ENCODE data around the gene MISP. TPM values are rescaled to one million over a fixed set of nuclear protein-coding genes. Genes with fewer than 3 reads are reported as not detected.
A peak's percentile ranks its signal among the peaks of the same experiment; 100 is the strongest.

The MISP gene
- total RNA-seq, 1 experiment from 2014 or later: 0.31 TPM

DNA sequence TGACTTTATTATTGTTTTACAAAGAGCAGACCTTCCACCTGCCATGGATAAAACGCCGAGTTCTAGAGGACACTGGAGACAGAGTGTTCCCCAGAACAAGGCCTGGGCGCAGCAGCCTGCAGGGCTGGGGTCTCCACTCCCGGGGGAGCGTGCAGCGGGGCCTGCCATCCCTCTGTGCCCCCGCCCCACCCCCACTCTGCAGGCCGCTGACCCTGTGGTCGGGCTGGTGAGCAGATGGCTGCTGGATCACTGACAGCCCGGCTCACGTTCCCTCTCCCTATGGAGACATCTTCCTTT, 37.7 kb downstream of the MISP start:
- no peak for DNase-seq
- no peaks in the 10 kb centered on the region for H3K27me3 ChIP-seq (ENCODE audit: control insufficient read depth, insufficient read depth, low read length)
- H3K36me3 ChIP-seq (replicated peaks; ENCODE audit: control insufficient read depth, insufficient read depth, low read length): no peaks in the 10 kb centered on the region
- no peak overlapping the region for H3K4me3 ChIP-seq (ENCODE audit: insufficient read depth, low read depth, low read length)

GRCh38 chr19:788983-789700, 38.2 kb downstream of the MISP start:
- Histone ChIP-seq H3K36me3 (replicated peaks; ENCODE audit: control insufficient read depth, insufficient read depth, low read length) (no peaks in the 10 kb centered on the region), H3K27me3 (ENCODE audit: control insufficient read depth, insufficient read depth, low read length) (no peaks in the 10 kb centered on the region), H3K4me3 (ENCODE audit: insufficient read depth, low read depth, low read length) (no peak overlapping the region)
- DNase-seq: peak; percentile 78

GRCh38 chr19:789701-790060, 38.8 kb downstream of the MISP start:
- H3K27me3 ChIP-seq (ENCODE audit: control insufficient read depth, insufficient read depth, low read length): no peaks in the 10 kb centered on the region
- DNase-seq: no peak
- no peak overlapping the region for H3K4me3 ChIP-seq (ENCODE audit: insufficient read depth, low read depth, low read length)
- H3K36me3 ChIP-seq (replicated peaks; ENCODE audit: control insufficient read depth, insufficient read depth, low read length): no peaks in the 10 kb centered on the region

- no peak overlapping the region for H3K4me3 ChIP-seq (ENCODE audit: insufficient read depth, low read depth, low read length)
- H3K36me3 ChIP-seq (replicated peaks; ENCODE audit: control insufficient read depth, insufficient read depth, low read length): no peaks in the 10 kb centered on the region
- no peak for DNase-seq
- no peaks in the 10 kb centered on the region for H3K27me3 ChIP-seq (ENCODE audit: control insufficient read depth, insufficient read depth, low read length)
Measured at GRCh38 chr19:791007-791566, 40.2 kb downstream of the MISP start.

DNA sequence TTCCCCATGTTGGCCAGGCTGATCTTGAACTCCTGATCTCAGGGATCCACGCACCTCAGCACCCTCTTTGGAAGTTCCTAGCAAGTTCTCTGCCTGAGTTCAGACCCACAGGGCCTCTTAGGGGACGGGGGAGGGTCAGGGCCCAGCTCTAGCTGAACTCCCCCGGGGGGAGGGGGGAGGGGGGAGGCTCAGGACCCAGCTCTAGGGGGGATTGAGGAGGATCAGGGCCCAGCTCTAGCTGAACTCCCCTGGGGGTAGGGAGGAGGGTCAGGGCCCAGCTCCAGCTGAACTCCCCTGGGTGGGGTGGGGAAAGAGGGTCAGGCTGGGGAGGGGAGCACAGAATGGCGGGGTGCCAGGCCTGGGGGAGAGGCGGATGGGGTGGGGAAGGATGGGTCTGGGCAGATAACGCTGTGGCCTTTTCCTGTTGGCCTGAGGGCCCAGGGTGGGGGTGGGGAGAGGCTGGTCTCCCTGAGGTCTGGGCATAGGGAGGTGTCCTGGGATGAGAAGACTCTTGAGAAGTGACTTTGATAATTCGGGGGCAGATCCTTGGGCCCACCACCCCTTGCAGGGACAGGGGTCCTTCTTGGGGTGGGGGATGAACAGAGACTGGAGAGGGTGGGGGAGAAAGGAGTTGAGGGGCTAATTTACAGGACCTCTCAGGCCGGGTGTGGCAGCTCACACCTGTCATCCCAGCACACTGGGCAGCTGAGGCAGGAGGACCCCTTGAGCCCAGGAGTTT, 40.8 kb downstream of the MISP start:
- Histone ChIP-seq H3K4me3 (ENCODE audit: insufficient read depth, low read depth, low read length) (no peak overlapping the region), H3K36me3 (replicated peaks; ENCODE audit: control insufficient read depth, insufficient read depth, low read length) (no peaks in the 10 kb centered on the region), H3K27me3 (ENCODE audit: control insufficient read depth, insufficient read depth, low read length) (no peaks in the 10 kb centered on the region)
- DNase-seq: peak; percentile 60

DNA sequence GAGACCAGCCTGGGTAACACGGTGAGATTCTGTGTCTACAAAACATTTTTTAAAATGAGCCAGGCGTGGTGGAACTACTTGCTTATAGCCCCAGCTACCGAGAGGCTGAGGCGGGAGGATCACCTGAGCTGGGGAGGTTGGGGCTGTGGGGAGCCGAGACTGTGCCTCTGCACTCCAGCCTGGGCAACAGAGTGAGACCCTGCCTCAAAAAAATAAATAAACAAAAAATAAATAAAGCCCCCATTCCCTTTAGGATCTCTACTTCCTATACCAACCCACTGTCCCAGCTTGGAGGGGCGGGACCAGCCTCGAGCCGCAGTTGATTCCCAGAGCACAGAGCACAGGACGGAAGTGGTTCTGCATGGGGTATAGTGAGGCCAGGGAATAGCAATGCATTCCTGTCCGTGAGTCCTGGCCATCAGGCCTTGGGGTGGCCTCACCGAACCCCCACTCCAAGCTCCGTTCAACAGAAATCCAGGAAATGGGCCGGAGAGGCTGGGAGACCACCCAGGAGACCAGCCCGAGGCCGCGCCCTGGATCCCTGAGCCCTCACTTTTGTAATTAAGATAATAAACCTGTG, 41.5 kb downstream of the MISP start:
- H3K36me3 ChIP-seq (replicated peaks; ENCODE audit: control insufficient read depth, insufficient read depth, low read length): no peaks in the 10 kb centered on the region
- DNase-seq: peak; percentile 52

DNA sequence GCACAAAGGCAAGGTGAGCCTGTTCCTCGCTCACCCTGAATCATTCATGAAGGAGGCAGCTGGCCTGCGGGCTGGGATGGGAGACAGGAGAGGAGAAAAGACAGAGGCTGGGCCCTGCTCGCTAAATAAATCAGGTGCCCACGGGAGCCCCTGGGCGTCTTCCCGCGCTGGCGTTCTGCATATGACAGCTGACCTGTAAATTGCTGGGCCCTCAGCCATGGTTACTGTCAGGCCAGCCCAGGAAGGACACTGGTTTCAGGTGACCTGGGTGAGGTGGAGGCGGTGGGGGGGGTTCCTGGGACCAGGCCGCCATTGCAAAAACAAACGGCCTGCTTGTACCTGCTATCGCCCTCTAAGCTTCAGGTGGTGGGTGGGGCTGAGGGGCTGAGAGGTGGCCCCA, 42.9 kb downstream of the MISP start:
- H3K4me3 ChIP-seq (ENCODE audit: insufficient read depth, low read depth, low read length): no peak overlapping the region
- H3K36me3 ChIP-seq (replicated peaks; ENCODE audit: control insufficient read depth, insufficient read depth, low read length): no peaks in the 10 kb centered on the region
- DNase-seq: peak; percentile 42
- no peaks in the 10 kb centered on the region for H3K27me3 ChIP-seq (ENCODE audit: control insufficient read depth, insufficient read depth, low read length)

More for the DNA sequence above, 41.5 kb downstream of the MISP start:
- Histone ChIP-seq H3K27me3 (ENCODE audit: control insufficient read depth, insufficient read depth, low read length) (no peaks in the 10 kb centered on the region), H3K4me3 (ENCODE audit: insufficient read depth, low read depth, low read length) (no peak overlapping the region)

- H3K27me3 ChIP-seq (ENCODE audit: control insufficient read depth, insufficient read depth, low read length): no peaks in the 10 kb centered on the region
- H3K36me3 ChIP-seq (replicated peaks; ENCODE audit: control insufficient read depth, insufficient read depth, low read length): peaks cover 8% of the 10 kb centered on the region
- DNase-seq: peak; percentile 60
- H3K4me3 ChIP-seq (ENCODE audit: insufficient read depth, low read depth, low read length): no peak overlapping the region
Measured at GRCh38 chr19:795073-795611, 44.2 kb downstream of the MISP start.

GRCh38 chr19:795691-796581, 45.0 kb downstream of the MISP start:
- Histone ChIP-seq H3K4me3 (ENCODE audit: insufficient read depth, low read depth, low read length) (no peak overlapping the region; the same call in 1 of the 2 replicates), H3K36me3 (replicated peaks; ENCODE audit: control insufficient read depth, insufficient read depth, low read length) (peaks cover 14% of the 10 kb centered on the region), H3K27me3 (ENCODE audit: control insufficient read depth, insufficient read depth, low read length) (no peaks in the 10 kb centered on the region)
- DNase-seq: peak; percentile 13

DNA sequence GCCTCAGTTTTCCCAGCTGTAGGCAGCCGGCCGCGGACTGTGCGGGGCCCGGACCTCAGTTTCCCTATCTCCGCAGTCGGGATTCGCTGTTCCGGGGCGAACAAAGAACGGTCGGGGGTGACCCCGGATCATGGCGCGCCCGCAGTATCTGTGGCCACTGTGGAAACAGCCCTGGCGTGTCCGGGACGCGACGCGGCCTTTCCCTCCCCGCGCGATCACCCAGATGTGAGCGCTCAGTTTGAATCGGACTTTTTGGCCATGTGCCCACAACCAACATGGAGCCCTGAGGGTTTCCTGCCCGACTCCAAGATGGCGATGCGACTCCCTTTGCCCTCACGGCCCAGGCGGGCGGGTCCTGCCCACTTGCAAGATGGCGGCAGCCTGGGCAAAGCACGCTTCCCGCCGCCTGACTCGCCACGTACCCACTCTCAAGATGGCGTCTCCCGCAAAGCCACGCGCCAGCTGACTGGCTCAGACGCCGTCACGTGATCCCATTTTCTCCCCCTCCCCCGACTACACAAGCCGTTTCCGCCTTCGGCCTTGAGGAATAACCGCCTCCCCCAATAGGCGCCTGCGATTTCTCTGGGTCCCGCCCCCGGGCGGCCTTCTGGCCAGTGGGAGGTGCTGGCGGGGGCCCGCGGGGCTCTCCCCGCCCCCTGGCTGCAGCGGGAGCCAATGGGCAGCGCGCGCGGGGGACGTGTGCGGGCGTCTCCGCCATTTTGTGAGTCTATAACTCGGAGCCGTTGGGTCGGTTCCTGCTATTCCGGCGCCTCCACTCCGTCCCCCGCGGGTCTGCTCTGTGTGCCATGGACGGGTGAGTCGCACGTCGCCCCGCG, 46.0 kb downstream of the MISP start, which contains the start of gene PTBP1:
Gene PTBP1, plus strand, starts transcription at position 761 of the 836 bp plus-strand sequence. Its CDS starts 46 bp downstream, at position 807.
- H3K4me3 ChIP-seq (ENCODE audit: insufficient read depth, low read depth, low read length): peak within 1 kb of the TSS; percentile 90
- peak; percentile 100 for DNase-seq
- peaks cover 21% of the 10 kb centered on the region for H3K36me3 ChIP-seq (replicated peaks; ENCODE audit: control insufficient read depth, insufficient read depth, low read length)
- no peaks in the 10 kb centered on the region for H3K27me3 ChIP-seq (ENCODE audit: control insufficient read depth, insufficient read depth, low read length)

DNA sequence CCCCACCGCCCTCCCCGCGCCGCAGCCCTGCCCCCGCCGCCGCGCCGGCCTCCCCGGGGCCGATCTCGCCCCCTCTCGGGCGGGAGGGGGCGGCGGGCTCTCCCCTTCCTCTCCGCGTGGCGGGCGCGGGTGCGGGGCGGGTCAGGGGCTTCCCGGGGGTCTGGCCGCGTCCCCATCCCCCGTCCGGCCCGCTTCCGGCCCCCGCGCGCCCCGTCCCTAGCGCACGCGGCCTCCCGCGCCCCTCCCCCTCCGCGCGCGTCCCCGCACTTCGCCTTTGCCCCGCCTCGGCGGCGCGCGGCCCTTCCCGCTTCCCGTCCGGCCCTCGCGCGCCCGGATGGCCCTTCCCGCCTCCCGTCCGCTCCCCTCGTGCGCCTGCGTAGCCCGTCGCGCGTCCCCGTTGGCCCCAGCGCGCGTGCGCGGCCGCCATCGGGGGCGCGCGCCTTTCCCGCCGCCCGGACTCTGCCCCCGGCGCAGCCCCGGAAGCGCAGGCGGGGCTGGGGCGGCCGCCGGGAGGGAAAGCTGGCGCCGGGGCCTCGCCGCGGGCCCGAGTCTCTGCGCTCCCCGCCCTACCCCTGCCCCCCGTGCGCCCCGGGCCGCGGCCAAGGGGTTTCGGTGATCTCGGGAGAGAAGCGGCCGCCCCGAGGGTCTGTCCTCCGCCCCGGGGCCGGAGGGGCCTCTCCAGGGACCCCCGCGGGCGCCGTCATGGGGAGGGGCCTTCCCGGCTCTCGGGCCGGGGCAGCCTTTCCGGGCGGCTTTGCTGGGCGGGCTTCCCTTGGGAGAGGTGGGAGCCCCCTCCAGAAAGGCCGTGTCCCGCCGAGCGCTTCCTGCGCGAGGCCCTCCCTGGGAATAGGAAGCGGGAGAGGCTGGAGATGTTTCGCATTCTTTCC, 46.9 kb downstream of the MISP start:
- H3K36me3 ChIP-seq (replicated peaks; ENCODE audit: control insufficient read depth, insufficient read depth, low read length): peaks cover 21% of the 10 kb centered on the region
- DNase-seq: peak; percentile 100
- no peaks in the 10 kb centered on the region for H3K27me3 ChIP-seq (ENCODE audit: control insufficient read depth, insufficient read depth, low read length)
- peak overlapping the region; percentile 90 for H3K4me3 ChIP-seq (ENCODE audit: insufficient read depth, low read depth, low read length)

- H3K4me3 ChIP-seq (ENCODE audit: insufficient read depth, low read depth, low read length): peak overlapping the region; percentile 90
- H3K27me3 ChIP-seq (ENCODE audit: control insufficient read depth, insufficient read depth, low read length): no peaks in the 10 kb centered on the region
- peak; percentile 73 for DNase-seq
- peaks cover 25% of the 10 kb centered on the region for H3K36me3 ChIP-seq (replicated peaks; ENCODE audit: control insufficient read depth, insufficient read depth, low read length)
Measured at GRCh38 chr19:798415-799075, 47.6 kb downstream of the MISP start.

Data from H7 (cell line).